Stimulated activated naive CD8-positive, alpha-beta T cell treated with anti-CD3 and anti-CD28 coated beads, Interleukin-15, Interleukin-2, amounts not matched to agents 100 U/mL and 50 U/mL, for 24 hours (primary cell): ENCODE results near the gene RNF151.

ENCODE experiments used
- ATAC-seq: fragments of 150-1000 bp; cut with Tn5 transposase; one replicate; pipeline ENCODE4 v1.10.0; 2021
- DNase-seq: peaks from one replicate; pipeline ENCODE4 v3.0.0; 2021

Gene RNF151

GRCh38 chr16:1976951-1977874 lies 10.6 kb downstream of the RNF151 start:
- ATAC-seq: no peak

GRCh38 chr16:1977875-1978268 lies 11.2 kb downstream of the RNF151 start:
- no peak for ATAC-seq

More at GRCh38 chr16:1976951-1977874, 10.6 kb downstream of the RNF151 start:
- no peak for DNase-seq

GRCh38 chr16:1978476-1979120 lies 11.9 kb downstream of the RNF151 start:
- DNase-seq (no peak), ATAC-seq (no peak)

More at GRCh38 chr16:1977875-1978268, 11.2 kb downstream of the RNF151 start:
- DNase-seq: no peak

- ATAC-seq: no peak
- DNase-seq: peak; percentile 45
Measured at GRCh38 chr16:1979271-1980029, 12.8 kb downstream of the RNF151 start.

- no peak for ATAC-seq
- DNase-seq: peak; percentile 37
Measured at GRCh38 chr16:1980030-1980769, 13.5 kb downstream of the RNF151 start.

GRCh38 chr16:1980770-1981087 lies 14.1 kb downstream of the RNF151 start:
- DNase-seq (no peak), ATAC-seq (no peak)

- DNase-seq (no peak), ATAC-seq (no peak)
Measured at GRCh38 chr16:1981398-1981836, 14.8 kb downstream of the RNF151 start, which contains the start of gene NOXO1. Gene NOXO1 (minus strand): TSS chr16:1981469. CDS start chr16:1981179, 290 bp downstream.

GRCh38 chr16:1982013-1982433 lies 15.4 kb downstream of the RNF151 start:
- ATAC-seq: no peak
- DNase-seq: no peak

GRCh38 chr16:1982991-1983543 lies 16.4 kb downstream of the RNF151 start:
- ATAC-seq: no peak

GRCh38 chr16:1983544-1984346 lies 17.1 kb downstream of the RNF151 start, which contains the start of gene GFER:
Gene GFER (plus strand): TSS chr16:1984193. CDS start chr16:1984219, 26 bp downstream.
- ATAC-seq (peak; percentile 87), DNase-seq (peak; percentile 86)

More at GRCh38 chr16:1982991-1983543, 16.4 kb downstream of the RNF151 start:
- DNase-seq: no peak

GRCh38 chr16:1984347-1985225 lies 17.9 kb downstream of the RNF151 start:
- no peak for DNase-seq
- ATAC-seq: peak; percentile 4

GRCh38 chr16:1985466-1986150 lies 19.0 kb downstream of the RNF151 start:
- no peak for DNase-seq
- ATAC-seq: no peak

GRCh38 chr16:1987198-1987597 lies 20.5 kb downstream of the RNF151 start:
- DNase-seq: no peak

GRCh38 chr16:1989209-1990100 lies 22.8 kb downstream of the RNF151 start, which contains the start of gene SYNGR3:
Gene SYNGR3 (plus strand): TSS chr16:1989970. CDS start chr16:1990103, 133 bp downstream.
- DNase-seq (no peak), ATAC-seq (no peak)

More at GRCh38 chr16:1987198-1987597, 20.5 kb downstream of the RNF151 start:
- no peak for ATAC-seq

GRCh38 chr16:1990101-1990350 lies 23.4 kb downstream of the RNF151 start:
- ATAC-seq: no peak
- DNase-seq: no peak

GRCh38 chr16:1990351-1991134 lies 23.9 kb downstream of the RNF151 start:
- DNase-seq (peak; percentile 67), ATAC-seq (peak; percentile 4)

GRCh38 chr16:1991135-1991551 lies 24.5 kb downstream of the RNF151 start:
- DNase-seq (peak; percentile 69), ATAC-seq (peak; percentile 38)
